SU-DHL-6 (cell line): ENCODE data around the gene EPHB1.

Experiments used
- H2AFZ ChIP-seq: fragments of 200-600 bp; sonication (generic); 2 replicates; pipeline ENCODE4 v1.6.1; 2014; ENCODE audit warnings: low read depth, mild to moderate bottlenecking, moderate library complexity, mixed read lengths, antibody characterized with exemption, low read length; ENCODE audit not compliant: severe bottlenecking
- H3F3A ChIP-seq: fragments of 200-600 bp; shearing (Covaris generic); 2 replicates; pipeline ENCODE4 v1.6.0; 2016; ENCODE audit warnings: antibody characterized with exemption, mild to moderate bottlenecking; ENCODE audit not compliant: insufficient read depth
- H3K27ac ChIP-seq: fragments of 200-600 bp; sonication (generic); 2 replicates; pipeline ENCODE4 v1.5.1; 2016; ENCODE audit warnings: low read depth, mild to moderate bottlenecking, low read length, moderate library complexity, mixed read lengths
- H3K27me3 ChIP-seq: fragments of 200-600 bp; sonication (generic), shearing (Covaris generic); 2 replicates; pipeline ENCODE4 v1.6.0; 2014; ENCODE audit warnings: mild to moderate bottlenecking, low read length
- H3K36me3 ChIP-seq: fragments of 200-600 bp; sonication (generic); 2 replicates; pipeline ENCODE4 v1.6.1; 2014; ENCODE audit warnings: mild to moderate bottlenecking, low read length, mixed read lengths
- H3K4me2 ChIP-seq: fragments of 300-600, 200-600 bp; shearing (Covaris generic), sonication (generic); 2 replicates; pipeline ENCODE4 v1.6.0; 2014; ENCODE audit warnings: low read length, low read depth, mild to moderate bottlenecking; ENCODE audit not compliant: poor library complexity, severe bottlenecking
- H3K4me3 ChIP-seq: fragments of 200-600 bp; sonication (generic); 2 replicates; pipeline ENCODE4 v1.5.1; 2014; ENCODE audit warnings: antibody characterized with exemption, low read length, mild to moderate bottlenecking, mixed read lengths; ENCODE audit not compliant: insufficient read depth, poor library complexity, severe bottlenecking
- H3K79me2 ChIP-seq: fragments of 200-600 bp; sonication (generic); 2 replicates; pipeline ENCODE4 v1.6.1; 2014; ENCODE audit warnings: mild to moderate bottlenecking, low read length, moderate library complexity; ENCODE audit not compliant: insufficient read depth
- H3K9ac ChIP-seq: fragments of 200-600 bp; sonication (generic); 2 replicates; pipeline ENCODE4 v1.7.0; 2014; ENCODE audit warnings: mild to moderate bottlenecking, low read length
- H3K9me2 ChIP-seq: fragments of 200-600 bp; sonication (generic); replicated peaks from 2 replicates; pipeline ENCODE4 v1.6.1; 2014; ENCODE audit warnings: low read length; ENCODE audit not compliant: insufficient read depth
- H3K9me3 ChIP-seq: fragments of 200-600 bp; sonication (generic); 2 replicates; pipeline ENCODE4 v1.6.1; 2014; ENCODE audit warnings: low read length, mixed read lengths; ENCODE audit not compliant: insufficient read depth
- H4K20me1 ChIP-seq: fragments of 200-600 bp; sonication (generic); 2 replicates; pipeline ENCODE4 v1.6.1; 2014; ENCODE audit warnings: low read depth, mild to moderate bottlenecking, antibody characterized with exemption, low read length, moderate library complexity, mixed read lengths
- CTCF ChIP-seq: fragments of 200-600 bp; sonication (generic); IDR thresholded peaks from one replicate; pipeline ENCODE4 v1.5.1; 2017; ENCODE audit warnings: antibody characterized with exemption, mild to moderate bottlenecking, low read length, moderate library complexity; ENCODE audit not compliant: insufficient read depth, poor library complexity, severe bottlenecking
- EZH2phosphoT487 ChIP-seq: fragments of 200-600 bp; sonication (generic), shearing (Covaris generic); conservative IDR thresholded peaks from 2 replicates; pipeline ENCODE4 v1.6.1; 2018; ENCODE audit warnings: mild to moderate bottlenecking, antibody characterized with exemption, low read length, moderate library complexity, mixed read lengths

Gene EPHB1

GRCh38 chr3:134873789-134874188 is 78.7 kb downstream of the EPHB1 start:
- no peaks in the 10 kb centered on the region for H3F3A ChIP-seq

GRCh38 chr3:134874737-134875413 is 79.8 kb downstream of the EPHB1 start:
- H3K27me3 ChIP-seq, result no peaks in the 10 kb centered on the region
- H3K9me2 ChIP-seq, result no peaks in the 10 kb centered on the region
- H3K9ac ChIP-seq, result no peak overlapping the region
- H3K4me2 ChIP-seq, result no peak overlapping the region
- no peak for TF ChIP-seq EZH2phosphoT487
- no peak for TF ChIP-seq CTCF
- no peak overlapping the region for H3K27ac ChIP-seq
- no peak overlapping the region for H3K4me3 ChIP-seq
- no peak overlapping the region for H2AFZ ChIP-seq
- no peaks in the 10 kb centered on the region for H3K36me3 ChIP-seq
- no peaks in the 10 kb centered on the region for H3K9me3 ChIP-seq
- no peaks in the 10 kb centered on the region for H3K79me2 ChIP-seq
- H3F3A ChIP-seq, result no peaks in the 10 kb centered on the region
- no peaks in the 10 kb centered on the region for H4K20me1 ChIP-seq

More at GRCh38 chr3:134873789-134874188, 78.7 kb downstream of the EPHB1 start:
- Histone ChIP-seq H3K4me2 (no peak overlapping the region), H3K9me2 (no peaks in the 10 kb centered on the region), H3K36me3 (no peaks in the 10 kb centered on the region), H3K4me3 (no peak overlapping the region), H3K79me2 (no peaks in the 10 kb centered on the region), H3K9me3 (no peaks in the 10 kb centered on the region), H4K20me1 (no peaks in the 10 kb centered on the region), H3K27me3 (no peaks in the 10 kb centered on the region), H2AFZ (no peak overlapping the region), H3K27ac (no peak overlapping the region), H3K9ac (no peak overlapping the region)
- TF ChIP-seq CTCF (no peak), EZH2phosphoT487 (no peak)

DNA sequence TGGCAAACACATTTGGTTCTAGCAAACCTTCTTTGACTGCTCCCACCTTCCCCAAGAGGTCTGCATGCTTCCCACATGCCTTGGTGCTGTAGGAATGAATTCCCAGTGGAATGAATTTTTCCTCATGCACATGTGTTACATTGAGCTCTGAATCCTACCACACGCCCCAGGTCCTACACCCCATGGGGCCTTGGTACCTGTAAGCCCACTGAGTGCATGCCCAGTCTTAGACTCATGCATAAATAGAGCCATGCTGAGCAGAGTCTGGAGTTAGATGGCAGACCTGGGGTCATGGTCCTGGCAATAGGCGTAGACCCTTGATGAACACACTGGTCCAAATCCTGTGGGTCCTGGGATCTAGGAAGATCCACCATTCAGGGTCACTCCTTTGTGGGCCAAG is 81.8 kb downstream of the EPHB1 start:
- no peak overlapping the region for H3K27ac ChIP-seq

More for the DNA sequence above, 81.8 kb downstream of the EPHB1 start:
- no peak overlapping the region for H3K4me3 ChIP-seq
- no peak for TF ChIP-seq CTCF
- no peak for TF ChIP-seq EZH2phosphoT487
- no peaks in the 10 kb centered on the region for H3K9me3 ChIP-seq
- H3K4me2 ChIP-seq, result no peak overlapping the region
- H4K20me1 ChIP-seq, result no peaks in the 10 kb centered on the region
- no peaks in the 10 kb centered on the region for H3K9me2 ChIP-seq
- no peaks in the 10 kb centered on the region for H3K79me2 ChIP-seq
- H2AFZ ChIP-seq, result no peak overlapping the region
- H3F3A ChIP-seq, result no peaks in the 10 kb centered on the region
- no peaks in the 10 kb centered on the region for H3K36me3 ChIP-seq
- no peaks in the 10 kb centered on the region for H3K27me3 ChIP-seq
- no peak overlapping the region for H3K9ac ChIP-seq
